CD8-positive, alpha-beta memory T cell (primary cell): ENCODE data around the gene HES1. TPM values are rescaled to one million over a fixed set of nuclear protein-coding genes. Genes with fewer than 3 reads are reported as not detected.

Experiments
- CTCF ChIA-PET: fragments of 350-600 bp; sonication (Branson Sonifier 250); formaldehyde crosslinking; loops from one replicate; lab custom pipeline; 2021; ENCODE audit warnings: antibody characterized with exemption; lab: Charles Lee
- POLR2A ChIA-PET: fragments of 350-600 bp; sonication (Branson Sonifier 250); formaldehyde crosslinking; loops from one replicate; lab custom pipeline; 2021; ENCODE audit warnings: antibody characterized with exemption; lab: Charles Lee
- DNase-seq, 5 donors: peaks; one replicate each; pipeline versions ENCODE4 v3.0.0 to v3.0.0-alpha.2; 2020 to 2022; ENCODE audit warnings: mixed read lengths in 1 of 5
- H3K27ac ChIP-seq: one replicate; pipeline ENCODE4 v1.7.0; 2013; ENCODE audit warnings: low read depth, mild to moderate bottlenecking, low read length, moderate library complexity
- H3K27me3 ChIP-seq: 2 replicates; pipeline ENCODE4 v1.7.0; 2013; ENCODE audit warnings: low read length, mild to moderate bottlenecking; ENCODE audit not compliant: insufficient read depth, poor library complexity, severe bottlenecking
- H3K36me3 ChIP-seq: 2 replicates; pipeline ENCODE4 v1.7.0; 2013; ENCODE audit warnings: mild to moderate bottlenecking, low read length, moderate library complexity; ENCODE audit not compliant: insufficient read depth
- H3K4me1 ChIP-seq: 2 replicates; pipeline ENCODE4 v1.7.0; 2013; ENCODE audit warnings: mild to moderate bottlenecking, low read length, moderate library complexity; ENCODE audit not compliant: insufficient read depth
- H3K4me3 ChIP-seq: 2 replicates; pipeline ENCODE4 v1.7.0; 2013; ENCODE audit warnings: mild to moderate bottlenecking, low read length
- H3K9me3 ChIP-seq: 2 replicates; pipeline ENCODE4 v1.7.0; 2013; ENCODE audit warnings: mild to moderate bottlenecking, low read length
- H3K27ac Mint-ChIP-seq, 8 donors: one replicate each; pipeline ENCODE4 v1.8.0; 2020 to 2021; ENCODE audit warnings: mixed read lengths in 8 of 8, mild to moderate bottlenecking in 6 of 8, inconsistent platforms in 3 of 8, moderate library complexity in 3 of 8
- H3K27me3 Mint-ChIP-seq, 2 donors: one replicate each; pipeline ENCODE4 v1.8.0; 2020 to 2021; ENCODE audit warnings: mixed read lengths in 2 of 2, mild to moderate bottlenecking in 1 of 2, moderate library complexity in 1 of 2
- H3K36me3 Mint-ChIP-seq, 3 donors: one replicate each; pipeline ENCODE4 v1.8.0; 2020 to 2021; ENCODE audit warnings: mixed read lengths in 3 of 3, inconsistent platforms in 1 of 3, mild to moderate bottlenecking in 1 of 3
- H3K4me1 Mint-ChIP-seq, 3 donors: one replicate each; pipeline ENCODE4 v1.8.0; 2020 to 2021; ENCODE audit warnings: mixed read lengths in 3 of 3, inconsistent platforms in 1 of 3, mild to moderate bottlenecking in 1 of 3
- H3K4me3 Mint-ChIP-seq, 7 donors: one replicate each; pipeline ENCODE4 v1.8.0; 2020 to 2021; ENCODE audit warnings: mixed read lengths in 7 of 7, mild to moderate bottlenecking in 6 of 7, moderate library complexity in 4 of 7, inconsistent platforms in 2 of 7
- H3K9me3 Mint-ChIP-seq, 5 donors: one replicate each; pipeline ENCODE4 v1.8.0; 2020 to 2022; ENCODE audit warnings: mixed read lengths in 5 of 5, mild to moderate bottlenecking in 3 of 5, moderate library complexity in 2 of 5, inconsistent platforms in 1 of 5
- polyA plus RNA-seq: library from polyadenylated mRNA; unstranded; fragments of 300-500 nt; fragmentation: Illumina TruSeq; gene quantifications from one replicate; pipeline ENCODE4 v1.2.3, GENCODE V29; 2021
- total RNA-seq, 2 experiments: library from RNA; stranded (reverse); gene quantifications; one replicate each; pipeline ENCODE4 v1.2.3, GENCODE V29; 2021

The HES1 gene
- total and polyA plus RNA-seq, 3 experiments from 2014 or later: not detected

GRCh38 chr3:194098843-194099183, 37.1 kb upstream of the HES1 start:
- CTCF ChIA-PET: no interaction called here

GRCh38 chr3:194099215-194099614, 36.7 kb upstream of the HES1 start:
- Histone ChIP-seq H3K27ac (no peak overlapping the region), H3K9me3 (no peaks in the 10 kb centered on the region), H3K4me1 (no peaks in the 10 kb centered on the region), H3K4me3 (no peak overlapping the region), H3K36me3 (no peaks in the 10 kb centered on the region), H3K27me3 (no peaks in the 10 kb centered on the region)
- Mint-ChIP-seq H3K27ac (peak overlapping the region in 1 of 8 donors; percentile 66), H3K4me3 (peak overlapping the region in 1 of 7 donors; percentile 33), H3K4me1 (peaks cover 4 to 6% (median 5%) of the 10 kb centered on the region in 3 donors), H3K9me3 (no peaks in the 10 kb centered on the region), H3K27me3 (peaks cover 10 to 42% of the 10 kb centered on the region in 2 donors), H3K36me3 (no peaks in the 10 kb centered on the region)
- ChIA-PET POLR2A (no interaction called here), CTCF (no interaction called here)
- no peak for DNase-seq

More at GRCh38 chr3:194098843-194099183, 37.1 kb upstream of the HES1 start:
- Mint-ChIP-seq H3K27ac (no peak overlapping the region), H3K4me1 (peaks cover 4 to 6% (median 5%) of the 10 kb centered on the region in 3 donors), H3K4me3 (no peak overlapping the region), H3K27me3 (peaks cover 10 to 42% of the 10 kb centered on the region in 2 donors), H3K9me3 (no peaks in the 10 kb centered on the region), H3K36me3 (no peaks in the 10 kb centered on the region)
- no peak overlapping the region for H3K27ac ChIP-seq
- H3K9me3 ChIP-seq: no peaks in the 10 kb centered on the region
- H3K27me3 ChIP-seq: no peaks in the 10 kb centered on the region
- no peaks in the 10 kb centered on the region for H3K36me3 ChIP-seq
- H3K4me3 ChIP-seq: no peak overlapping the region
- DNase-seq: no peak
- POLR2A ChIA-PET: no interaction called here
- H3K4me1 ChIP-seq: no peaks in the 10 kb centered on the region

GRCh38 chr3:194100856-194101390, 35.0 kb upstream of the HES1 start:
- POLR2A ChIA-PET: interaction anchor here (0.5 kb wide), 1 partner anchor 33 kb away, joined by 3 read pairs; no protein-coding TSS in a partner anchor
- H3K27ac Mint-ChIP-seq: peak overlapping the region in 1 of 8 donors; percentile 75
- no peaks in the 10 kb centered on the region for H3K9me3 Mint-ChIP-seq
- peaks cover 4 to 6% (median 5%) of the 10 kb centered on the region in 3 donors for H3K4me1 Mint-ChIP-seq
- no peaks in the 10 kb centered on the region for H3K27me3 ChIP-seq
- H3K4me1 ChIP-seq: no peaks in the 10 kb centered on the region
- H3K36me3 Mint-ChIP-seq: no peaks in the 10 kb centered on the region
- H3K4me3 ChIP-seq: no peak overlapping the region
- no peak overlapping the region for H3K4me3 Mint-ChIP-seq
- CTCF ChIA-PET: no interaction called here
- DNase-seq: no peak
- no peaks in the 10 kb centered on the region for H3K9me3 ChIP-seq
- H3K36me3 ChIP-seq: no peaks in the 10 kb centered on the region
- H3K27ac ChIP-seq: no peak overlapping the region
- H3K27me3 Mint-ChIP-seq: peaks cover 12 to 38% of the 10 kb centered on the region in 2 donors

GRCh38 chr3:194101592-194102432, 34.1 kb upstream of the HES1 start:
- Mint-ChIP-seq H3K4me3 (no peak overlapping the region), H3K9me3 (no peaks in the 10 kb centered on the region), H3K27me3 (peaks cover 11 to 42% of the 10 kb centered on the region in 2 donors), H3K36me3 (no peaks in the 10 kb centered on the region), H3K27ac (peak overlapping the region in 1 of 8 donors; percentile 17), H3K4me1 (peaks cover 4 to 6% (median 5%) of the 10 kb centered on the region in 3 donors)
- POLR2A ChIA-PET: no interaction called here
- DNase-seq: no peak
- Histone ChIP-seq H3K27ac (no peak overlapping the region), H3K27me3 (no peaks in the 10 kb centered on the region), H3K4me1 (no peaks in the 10 kb centered on the region), H3K9me3 (no peaks in the 10 kb centered on the region), H3K4me3 (no peak overlapping the region), H3K36me3 (no peaks in the 10 kb centered on the region)
- CTCF ChIA-PET: no interaction called here

GRCh38 chr3:194102436-194102835, 33.5 kb upstream of the HES1 start:
- H3K27ac ChIP-seq: no peak overlapping the region
- peaks cover 4 to 6% (median 5%) of the 10 kb centered on the region in 3 donors for H3K4me1 Mint-ChIP-seq
- no peak overlapping the region for H3K27ac Mint-ChIP-seq
- H3K4me3 ChIP-seq: no peak overlapping the region
- no peak for DNase-seq
- no peaks in the 10 kb centered on the region for H3K27me3 ChIP-seq
- no peaks in the 10 kb centered on the region for H3K36me3 ChIP-seq
- no peaks in the 10 kb centered on the region for H3K4me1 ChIP-seq
- no peaks in the 10 kb centered on the region for H3K36me3 Mint-ChIP-seq
- H3K9me3 ChIP-seq: no peaks in the 10 kb centered on the region
- peaks cover 10 to 42% of the 10 kb centered on the region in 2 donors for H3K27me3 Mint-ChIP-seq
- POLR2A ChIA-PET: no interaction called here
- CTCF ChIA-PET: no interaction called here
- H3K9me3 Mint-ChIP-seq: no peaks in the 10 kb centered on the region
- no peak overlapping the region for H3K4me3 Mint-ChIP-seq

GRCh38 chr3:194103505-194103904, 32.4 kb upstream of the HES1 start:
- CTCF ChIA-PET: interaction anchor here (1.0 kb wide), 1 partner anchor 26 kb away, joined by 3 read pairs; no protein-coding TSS in a partner anchor
- H3K27ac ChIP-seq: no peak overlapping the region
- H3K27me3 Mint-ChIP-seq: peaks cover 7 to 45% of the 10 kb centered on the region in 2 donors
- H3K4me1 ChIP-seq: no peaks in the 10 kb centered on the region
- POLR2A ChIA-PET: no interaction called here
- no peaks in the 10 kb centered on the region for H3K9me3 ChIP-seq
- H3K9me3 Mint-ChIP-seq: no peaks in the 10 kb centered on the region
- H3K27ac Mint-ChIP-seq: peak overlapping the region in 2 of 8 donors; percentile 3 to 25
- H3K36me3 ChIP-seq: no peaks in the 10 kb centered on the region
- H3K4me1 Mint-ChIP-seq: peaks cover 4 to 6% (median 5%) of the 10 kb centered on the region in 3 donors
- H3K27me3 ChIP-seq: no peaks in the 10 kb centered on the region
- DNase-seq: peak in 2 of 5 donors; percentile 18 to 62
- H3K4me3 ChIP-seq: no peak overlapping the region
- H3K36me3 Mint-ChIP-seq: no peaks in the 10 kb centered on the region
- H3K4me3 Mint-ChIP-seq: no peak overlapping the region

- no peaks in the 10 kb centered on the region for H3K4me1 ChIP-seq
- H3K4me3 ChIP-seq: no peak overlapping the region
- Mint-ChIP-seq H3K4me3 (no peak overlapping the region), H3K9me3 (no peaks in the 10 kb centered on the region), H3K36me3 (no peaks in the 10 kb centered on the region), H3K27me3 (peaks cover 7 to 43% of the 10 kb centered on the region in 2 donors), H3K4me1 (peaks cover 4 to 6% (median 5%) of the 10 kb centered on the region in 3 donors), H3K27ac (no peak overlapping the region)
- H3K27ac ChIP-seq: no peak overlapping the region
- H3K36me3 ChIP-seq: no peaks in the 10 kb centered on the region
- peak in 1 of 5 donors; percentile 7 for DNase-seq
- H3K27me3 ChIP-seq: no peaks in the 10 kb centered on the region
- H3K9me3 ChIP-seq: no peaks in the 10 kb centered on the region
- ChIA-PET POLR2A (no interaction called here), CTCF (no interaction called here)
These were observed 31.8 kb upstream of the HES1 start for GRCh38 chr3:194103983-194104751.
